GM21723 (cell line): ENCODE data around the gene C14orf119.

Experiments used
- ATAC-seq: cut with Tn5 transposase; IDR thresholded peaks from one replicate; pipeline ENCODE4 v1.9.1; 2021; ENCODE audit warnings: mild to moderate bottlenecking, moderate library complexity; ENCODE audit not compliant: unreplicated experiment

The C14orf119 gene

GRCh38 chr14:23124337-23124954 lies 29.1 kb downstream of the C14orf119 start:
- no peak for ATAC-seq

GRCh38 chr14:23125011-23125410 lies 29.7 kb downstream of the C14orf119 start:
- no peak for ATAC-seq

- no peak for ATAC-seq
Observed at GRCh38 chr14:23125933-23126524, 30.7 kb downstream of the C14orf119 start.

GRCh38 chr14:23126548-23127278 lies 31.4 kb downstream of the C14orf119 start:
- ATAC-seq: no peak

GRCh38 chr14:23127861-23128260 lies 32.6 kb downstream of the C14orf119 start:
- no peak for ATAC-seq

GRCh38 chr14:23128969-23129758 lies 33.9 kb downstream of the C14orf119 start:
- no peak for ATAC-seq

- no peak for ATAC-seq
Observed at GRCh38 chr14:23129759-23130316, 34.5 kb downstream of the C14orf119 start.

- ATAC-seq: no peak
Observed at GRCh38 chr14:23130871-23131270, 35.6 kb downstream of the C14orf119 start.

GRCh38 chr14:23131482-23131881 lies 36.2 kb downstream of the C14orf119 start:
- ATAC-seq: no peak

GRCh38 chr14:23132970-23133369 lies 37.7 kb downstream of the C14orf119 start:
- no peak for ATAC-seq

GRCh38 chr14:23136566-23137133 lies 41.3 kb downstream of the C14orf119 start:
- ATAC-seq: no peak

- no peak for ATAC-seq
Observed at GRCh38 chr14:23137192-23137812, 42.0 kb downstream of the C14orf119 start.

- no peak for ATAC-seq
Observed at GRCh38 chr14:23137813-23138535, 42.7 kb downstream of the C14orf119 start.

- no peak for ATAC-seq
Observed at GRCh38 chr14:23139874-23140273, 44.6 kb downstream of the C14orf119 start.

- no peak for ATAC-seq
Observed at GRCh38 chr14:23140371-23140770, 45.1 kb downstream of the C14orf119 start.

- no peak for ATAC-seq
Observed at GRCh38 chr14:23141706-23142444, 46.6 kb downstream of the C14orf119 start.

- ATAC-seq: no peak
Observed at GRCh38 chr14:23142826-23143225, 47.5 kb downstream of the C14orf119 start.

GRCh38 chr14:23143911-23144310 lies 48.6 kb downstream of the C14orf119 start:
- no peak for ATAC-seq

- ATAC-seq: no peak
Observed at GRCh38 chr14:23145794-23146350, 50.6 kb downstream of the C14orf119 start.
